GM19468 (cell line): ENCODE data around the gene ACACB.

Experiments
- ATAC-seq: cut with Tn5 transposase; IDR thresholded peaks from one replicate; pipeline ENCODE4 v1.9.1; 2021; ENCODE audit warnings: mild to moderate bottlenecking, moderate library complexity, moderate number of reproducible peaks; ENCODE audit not compliant: unreplicated experiment; ENCODE audit errors: extremely low read depth

The ACACB gene

GRCh38 chr12:109109746-109110350 is 6.5 kb upstream of the ACACB start:
- no peak for ATAC-seq

GRCh38 chr12:109110988-109111495 is 5.3 kb upstream of the ACACB start:
- no peak for ATAC-seq

- no peak for ATAC-seq
These were observed 3.5 kb upstream of the ACACB start for GRCh38 chr12:109112720-109113465.

- no peak for ATAC-seq
These were observed 2.6 kb upstream of the ACACB start for GRCh38 chr12:109113661-109114321.

GRCh38 chr12:109114644-109115043 is 1.7 kb upstream of the ACACB start:
- no peak for ATAC-seq

GRCh38 chr12:109115404-109115757 is 1.0 kb upstream of the ACACB start:
- ATAC-seq, result no peak

GRCh38 chr12:109116611-109116949 is 193 bp downstream of the ACACB start:
- no peak for ATAC-seq

GRCh38 chr12:109120095-109120494 is 3.7 kb downstream of the ACACB start:
- ATAC-seq, result no peak

GRCh38 chr12:109120557-109120956 is 4.2 kb downstream of the ACACB start:
- no peak for ATAC-seq

GRCh38 chr12:109121346-109121880 is 5.0 kb downstream of the ACACB start:
- no peak for ATAC-seq

- no peak for ATAC-seq
These were observed 8.7 kb downstream of the ACACB start for GRCh38 chr12:109124878-109125648.

GRCh38 chr12:109125791-109126190 is 9.4 kb downstream of the ACACB start:
- no peak for ATAC-seq

- no peak for ATAC-seq
These were observed 10.4 kb downstream of the ACACB start for GRCh38 chr12:109126784-109127183.

- ATAC-seq, result no peak
These were observed 11.3 kb downstream of the ACACB start for GRCh38 chr12:109127533-109128242.

GRCh38 chr12:109130297-109131153 is 14.1 kb downstream of the ACACB start:
- no peak for ATAC-seq

GRCh38 chr12:109131154-109132050 is 15.0 kb downstream of the ACACB start:
- ATAC-seq, result no peak

- ATAC-seq, result no peak
These were observed 18.0 kb downstream of the ACACB start for GRCh38 chr12:109134186-109134917.
